ENCODE measurements around the gene PLEKHA4.

- TF ChIP-seq SPI1 (IDR thresholded peaks at IDR 0.05; ENCODE audit: low read depth, low read length) (no peak), TAF1 (IDR thresholded peaks at IDR 0.05; ENCODE audit: low read depth, low read length) (no peak), POLR2AphosphoS5 (IDR thresholded peaks at IDR 0.05; ENCODE audit: low read depth, low read length) (no peak), POLR2A (IDR thresholded peaks at IDR 0.05; ENCODE audit: low read depth, low read length) (no peak), POU2F2 (IDR thresholded peaks at IDR 0.05; ENCODE audit: low read depth, low read length) (no peak), PAX5 (IDR thresholded peaks at IDR 0.05; ENCODE audit: insufficient read depth, low read length, severe bottlenecking) (no peak)
These were observed 65.8 kb downstream of the PLEKHA4 start for GRCh38 chr19:48802623-48803022.
